ENCODE data around the gene FRY.

GRCh38 chr13:32191452-32191998, 160.0 kb downstream of the FRY start:
- TF ChIP-seq CTCF (IDR thresholded peaks at IDR 0.05) = no peak
- TF ChIP-seq EZH2 (IDR thresholded peaks at IDR 0.05; ENCODE audit: borderline replicate concordance, insufficient read depth, low read depth, low read length, poor library complexity, severe bottlenecking) = no peak

Data from B cell (primary cell).